IMR-90 (cell line): ENCODE results near the gene MRAP2. TPM values are rescaled to one million over a fixed set of nuclear protein-coding genes. Genes with fewer than 3 reads are reported as not detected.

Experiments used
- ATAC-seq: fragments of 200-7000 bp; cut with Tn5 transposase; 2 replicates; pipeline ENCODE4 v1.9.1; 2020; ENCODE audit warnings: low read depth, mild to moderate bottlenecking, moderate library complexity
- BruUV-seq: library from RNA; stranded (reverse); fragments of 400-500 nt; replicated peaks from 2 replicates; lab custom pipeline; 2021; lab: Mats Ljungman, UMichigan
- CTCF ChIA-PET: fragments of 300-600 bp; formaldehyde crosslinking; extraction: SDS; loops from one replicate; lab custom pipeline; 2021; ENCODE audit warnings: antibody characterized with exemption; lab: Yijun Ruan, JAX
- POLR2A ChIA-PET: fragments of 300-600 bp; sonication (Branson Sonifier 250); formaldehyde crosslinking; loops from one replicate; lab custom pipeline; 2022; ENCODE audit warnings: antibody characterized with exemption; ENCODE audit not compliant: unreplicated experiment; lab: Charles Lee
- DNase-seq: peaks from one replicate; pipeline ENCODE4 v3.0.0; 2013
- H2AFZ ChIP-seq: replicated peaks from 2 replicates; pipeline ENCODE3; 2013; ENCODE audit warnings: low read length, mild to moderate bottlenecking; ENCODE audit not compliant: poor library complexity
- H2AK5ac ChIP-seq: 2 replicates; pipeline ENCODE4 v1.6.1; 2013; ENCODE audit warnings: low read depth, low read length, inconsistent platforms
- H2AK9ac ChIP-seq: replicated peaks from 2 replicates; pipeline ENCODE3; 2013; ENCODE audit warnings: mild to moderate bottlenecking, low read depth, low read length, moderate library complexity; ENCODE audit not compliant: poor library complexity
- H2BK120ac ChIP-seq: 2 replicates; pipeline ENCODE4 v1.6.1; 2013; ENCODE audit warnings: low read depth, low read length, inconsistent platforms
- H2BK15ac ChIP-seq: 3 replicates; pipeline ENCODE4 v1.6.1; 2013; ENCODE audit warnings: low read depth, low read length, inconsistent platforms
- H2BK20ac ChIP-seq: 2 replicates; pipeline ENCODE4 v1.6.1; 2013; ENCODE audit warnings: low read depth, mild to moderate bottlenecking, inconsistent platforms, low read length, moderate library complexity
- H2BK5ac ChIP-seq: 2 replicates; pipeline ENCODE4 v1.6.1; 2013; ENCODE audit warnings: mild to moderate bottlenecking, low read depth, low read length, inconsistent platforms; ENCODE audit not compliant: poor library complexity, severe bottlenecking
- H3K14ac ChIP-seq: replicated peaks from 2 replicates; pipeline ENCODE4 v1.6.1; 2013; ENCODE audit warnings: low read depth, low read length, inconsistent platforms
- H3K18ac ChIP-seq: 2 replicates; pipeline ENCODE4 v1.6.1; 2013; ENCODE audit warnings: low read depth, low read length, control low read depth
- H3K23ac ChIP-seq: 2 replicates; pipeline ENCODE4 v1.6.1; 2013; ENCODE audit warnings: low read depth, low read length, inconsistent platforms
- H3K27ac ChIP-seq: 2 replicates; pipeline ENCODE4 v1.5.1; 2013; ENCODE audit warnings: mild to moderate bottlenecking, control low read depth, low read length; ENCODE audit not compliant: insufficient read depth
- H3K27me3 ChIP-seq: 2 replicates; pipeline ENCODE4 v1.6.1; 2013; ENCODE audit warnings: low read length; ENCODE audit not compliant: control insufficient read depth, insufficient read depth
- H3K36me3 ChIP-seq: 2 replicates; pipeline ENCODE4 v1.6.1; 2013; ENCODE audit warnings: low read length, mixed read lengths; ENCODE audit not compliant: control insufficient read depth, insufficient read depth
- H3K4ac ChIP-seq: 2 replicates; pipeline ENCODE4 v1.6.1; 2013; ENCODE audit warnings: low read depth, low read length, inconsistent platforms
- H3K4me1 ChIP-seq: 2 replicates; pipeline ENCODE4 v1.6.1; 2013; ENCODE audit warnings: low read length, mixed read lengths; ENCODE audit not compliant: control insufficient read depth, insufficient read depth
- H3K4me2 ChIP-seq: 2 replicates; pipeline ENCODE4 v1.6.1; 2013; ENCODE audit warnings: low read depth, mild to moderate bottlenecking, control low read depth, low read length, moderate library complexity
- H3K4me3 ChIP-seq: 2 replicates; pipeline ENCODE4 v1.5.1; 2013; ENCODE audit warnings: low read depth, mild to moderate bottlenecking, control low read depth, low read length, moderate library complexity; ENCODE audit not compliant: insufficient read depth
- H3K56ac ChIP-seq: 2 replicates; pipeline ENCODE4 v1.6.1; 2013; ENCODE audit warnings: low read length, inconsistent platforms; ENCODE audit not compliant: insufficient read depth; ENCODE audit errors: extremely low read depth
- H3K79me1 ChIP-seq, 2 experiments: 2 replicates each; pipeline ENCODE4 v1.6.1; 2013; ENCODE audit warnings: low read length in 2 of 2, inconsistent platforms in 1 of 2, low read depth in 1 of 2
- H3K9ac ChIP-seq: 2 replicates; pipeline ENCODE4 v1.6.1; 2013; ENCODE audit warnings: low read depth, low read length, control low read depth
- H3K9me1 ChIP-seq: 2 replicates; pipeline ENCODE4 v1.6.1; 2013; ENCODE audit warnings: low read length, inconsistent platforms; ENCODE audit not compliant: insufficient read depth
- H3K9me3 ChIP-seq: 2 replicates; pipeline ENCODE4 v1.6.1; 2013; ENCODE audit warnings: low read length; ENCODE audit not compliant: control insufficient read depth, insufficient read depth
- H4K20me1 ChIP-seq: 2 replicates; pipeline ENCODE4 v1.6.1; 2013; ENCODE audit warnings: low read length, inconsistent platforms; ENCODE audit not compliant: insufficient read depth
- H4K5ac ChIP-seq: 2 replicates; pipeline ENCODE4 v1.6.1; 2013; ENCODE audit warnings: mild to moderate bottlenecking, low read depth, low read length, control low read depth
- H4K8ac ChIP-seq, 2 experiments: 2 replicates each; pipeline ENCODE4 v1.6.1; 2013; ENCODE audit warnings: low read depth in 2 of 2, low read length in 2 of 2, control low read depth in 1 of 2, inconsistent platforms in 1 of 2
- H4K91ac ChIP-seq: 2 replicates; pipeline ENCODE4 v1.6.1; 2013; ENCODE audit warnings: low read depth, low read length, inconsistent platforms; ENCODE audit not compliant: insufficient read depth
- CEBPB ChIP-seq: IDR thresholded peaks from 2 replicates; pipeline ENCODE4 v1.6.1; 2012; ENCODE audit warnings: low read depth, low read length, improper control_type of control experiment
- FOS ChIP-seq: fragments of 150-350 bp; IDR thresholded peaks from 2 replicates; pipeline ENCODE4 v1.6.1; 2016; ENCODE audit warnings: low read depth, low read length
- MAFK ChIP-seq: IDR thresholded peaks from 2 replicates; pipeline ENCODE4 v1.6.1; 2012; ENCODE audit warnings: low read depth, low read length, improper control_type of control experiment
- MAZ ChIP-seq: IDR thresholded peaks from 2 replicates; pipeline ENCODE4 v1.6.1; 2012; ENCODE audit warnings: low read depth, mild to moderate bottlenecking, low read length, improper control_type of control experiment, moderate library complexity, borderline replicate concordance
- MXI1 ChIP-seq: IDR thresholded peaks from 2 replicates; pipeline ENCODE4 v1.6.1; 2012; ENCODE audit warnings: low read depth, mild to moderate bottlenecking, low read length, moderate library complexity, borderline replicate concordance
- NFE2L2 ChIP-seq: fragments of 150-350 bp; IDR thresholded peaks from 2 replicates; pipeline ENCODE4 v1.6.1; 2016; ENCODE audit warnings: low read depth, mild to moderate bottlenecking, low read length
- POLR2A ChIP-seq: IDR thresholded peaks from 2 replicates; pipeline ENCODE4 v1.6.1; 2012; ENCODE audit warnings: mild to moderate bottlenecking, low read depth, low read length
- RAD21 ChIP-seq: IDR thresholded peaks from 2 replicates; pipeline ENCODE4 v1.6.1; 2012; ENCODE audit warnings: low read length, improper control_type of control experiment
- RCOR1 ChIP-seq: IDR thresholded peaks from 2 replicates; pipeline ENCODE4 v1.6.1; 2012; ENCODE audit warnings: mild to moderate bottlenecking, low read length, improper control_type of control experiment; ENCODE audit not compliant: insufficient replicate concordance
- SMC3 ChIP-seq: fragments of 150-350 bp; IDR thresholded peaks from 2 replicates; pipeline ENCODE4 v1.6.1; 2016; ENCODE audit warnings: low read depth, mild to moderate bottlenecking, antibody characterized with exemption, low read length, moderate library complexity
- WGBS, 2 experiments: methylation state at CpG; one replicate each; pipeline versions ENCODE4 v1.1.5 to v1.1.7; 2013; ENCODE audit warnings: missing lambda C conversion rate in 2 of 2; ENCODE audit not compliant: insufficient read length in 1 of 2; ENCODE audit errors: extremely low coverage in 2 of 2; 5-methylcytosine and 5-hydroxymethylcytosine counted together
- dilution Hi-C: fragments of 300-500 bp; cut with HindIII; formaldehyde crosslinking; loops from one replicate; pipeline ENCODE4 v1.14.3; 2018; ENCODE audit warnings: low sequenced_read_pairs; ENCODE audit not compliant: unreplicated experiment
- in situ Hi-C: fragments of 300-500 bp; cut with MboI; formaldehyde crosslinking; loops from 3 replicates; pipeline ENCODE4 v1.14.3; 2019; ENCODE audit warnings: low sequenced_read_pairs, inconsistent platforms, mixed read lengths
- intact Hi-C: fragments of 100-400 bp; cut with micrococcal nuclease; formaldehyde crosslinking; loops from 2 replicates; pipeline ENCODE4 v1.10.0; 2022
- polyA plus RNA-seq, 3 experiments: library from polyadenylated mRNA; depleted of rRNA; stranded (reverse); fragments of >200 nt; gene quantifications; 2 replicates each; pipeline ENCODE4 v1.2.3, GENCODE V29; 2012; ENCODE audit warnings: low replicate concordance in 1 of 3
- total RNA-seq: library from RNA; depleted of rRNA; stranded (reverse); fragments of >200 nt; gene quantifications from 2 replicates; pipeline ENCODE4 v1.2.3, GENCODE V29; 2012
- TF ChIP-seq, protein P1 (sequence below): fragments of 150-350 bp; IDR thresholded peaks from 2 replicates; pipeline ENCODE4 v1.6.1; 2017; ENCODE audit warnings: mild to moderate bottlenecking, antibody characterized with exemption, low read length, low read depth
- TF ChIP-seq, protein P2 (sequence below): conservative IDR thresholded peaks from 2 replicates; pipeline ENCODE4 v1.5.1; 2012; ENCODE audit warnings: mild to moderate bottlenecking, low read depth, low read length, improper control_type of control experiment

MRAP2 gene
- total and polyA plus RNA-seq, 2 of the 4 experiments (the other 2 are of a cell fraction) = 0.03 TPM; not detected in 1

DNA sequence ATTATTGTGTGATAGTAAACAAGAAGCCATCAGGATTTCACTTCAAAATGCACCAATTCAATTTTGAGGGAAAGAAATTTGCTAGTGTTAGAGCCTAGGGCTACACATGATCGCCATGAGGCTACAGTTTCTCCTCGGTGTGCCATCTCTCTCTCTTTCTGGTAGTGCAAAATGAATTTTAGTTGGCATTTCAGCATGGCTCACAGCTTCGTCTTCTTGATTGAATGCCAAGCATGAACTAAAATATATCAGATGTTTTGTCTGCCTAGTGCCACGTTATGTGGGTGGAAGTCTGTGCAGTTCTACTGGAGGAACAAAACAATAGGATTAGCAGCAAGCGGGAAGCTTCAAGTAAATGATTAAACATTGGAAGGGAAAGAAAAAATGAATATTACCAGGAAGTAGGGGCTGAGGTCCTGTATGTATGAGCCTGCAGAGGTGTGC lies 6.8 kb upstream of the MRAP2 start:
- no peak overlapping the region for H3K56ac ChIP-seq
- H4K20me1 ChIP-seq = no peaks in the 10 kb centered on the region
- H3K9me1 ChIP-seq = no peaks in the 10 kb centered on the region
- H2BK5ac ChIP-seq = no peak overlapping the region
- DNase-seq = no peak
- no peak overlapping the region for H3K4ac ChIP-seq
- intact Hi-C loops = no loop called here
- H4K8ac ChIP-seq = no peak overlapping the region
- no peak overlapping the region for H3K23ac ChIP-seq
- no peak overlapping the region for H2BK20ac ChIP-seq
- H2BK120ac ChIP-seq = no peak overlapping the region
- no peak overlapping the region for H4K91ac ChIP-seq
- no peak overlapping the region for H3K4me3 ChIP-seq
- no peaks in the 10 kb centered on the region for H3K9me3 ChIP-seq
- H3K4me2 ChIP-seq = no peak overlapping the region
- no peaks in the 10 kb centered on the region for H3K4me1 ChIP-seq
- ChIA-PET POLR2A (no interaction called here), CTCF (no interaction called here)
- BruUV-seq = no TSS peak
- in situ Hi-C loops = no loop called here
- no peak overlapping the region for H2AFZ ChIP-seq
- H2AK5ac ChIP-seq = no peak overlapping the region
- H2AK9ac ChIP-seq = no peak overlapping the region
- TF ChIP-seq SMC3 = no peak
- TF ChIP-seq, protein P1, sequence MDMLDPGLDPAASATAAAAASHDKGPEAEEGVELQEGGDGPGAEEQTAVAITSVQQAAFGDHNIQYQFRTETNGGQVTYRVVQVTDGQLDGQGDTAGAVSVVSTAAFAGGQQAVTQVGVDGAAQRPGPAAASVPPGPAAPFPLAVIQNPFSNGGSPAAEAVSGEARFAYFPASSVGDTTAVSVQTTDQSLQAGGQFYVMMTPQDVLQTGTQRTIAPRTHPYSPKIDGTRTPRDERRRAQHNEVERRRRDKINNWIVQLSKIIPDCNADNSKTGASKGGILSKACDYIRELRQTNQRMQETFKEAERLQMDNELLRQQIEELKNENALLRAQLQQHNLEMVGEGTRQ = no peak
- TF ChIP-seq MAFK = no peak
- no peak for TF ChIP-seq RCOR1
- no peak for TF ChIP-seq MXI1
- no peak for TF ChIP-seq NFE2L2
- TF ChIP-seq, protein P2, sequence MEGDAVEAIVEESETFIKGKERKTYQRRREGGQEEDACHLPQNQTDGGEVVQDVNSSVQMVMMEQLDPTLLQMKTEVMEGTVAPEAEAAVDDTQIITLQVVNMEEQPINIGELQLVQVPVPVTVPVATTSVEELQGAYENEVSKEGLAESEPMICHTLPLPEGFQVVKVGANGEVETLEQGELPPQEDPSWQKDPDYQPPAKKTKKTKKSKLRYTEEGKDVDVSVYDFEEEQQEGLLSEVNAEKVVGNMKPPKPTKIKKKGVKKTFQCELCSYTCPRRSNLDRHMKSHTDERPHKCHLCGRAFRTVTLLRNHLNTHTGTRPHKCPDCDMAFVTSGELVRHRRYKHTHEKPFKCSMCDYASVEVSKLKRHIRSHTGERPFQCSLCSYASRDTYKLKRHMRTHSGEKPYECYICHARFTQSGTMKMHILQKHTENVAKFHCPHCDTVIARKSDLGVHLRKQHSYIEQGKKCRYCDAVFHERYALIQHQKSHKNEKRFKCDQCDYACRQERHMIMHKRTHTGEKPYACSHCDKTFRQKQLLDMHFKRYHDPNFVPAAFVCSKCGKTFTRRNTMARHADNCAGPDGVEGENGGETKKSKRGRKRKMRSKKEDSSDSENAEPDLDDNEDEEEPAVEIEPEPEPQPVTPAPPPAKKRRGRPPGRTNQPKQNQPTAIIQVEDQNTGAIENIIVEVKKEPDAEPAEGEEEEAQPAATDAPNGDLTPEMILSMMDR = no peak
- TF ChIP-seq MAZ = no peak
- TF ChIP-seq CEBPB = no peak
- no peak for TF ChIP-seq RAD21
- no peak for TF ChIP-seq POLR2A
- TF ChIP-seq FOS = no peak
- 56% methylated on average over 2 of the region's 5 CpGs; no CpG with 5 or more reads in 1 of the 2 experiments for WGBS, 2 experiments
- peaks cover 3% of the 10 kb centered on the region; the same call in 1 of the 2 replicates for H3K27me3 ChIP-seq
- no peaks in the 10 kb centered on the region for H3K79me1 ChIP-seq
- no peak overlapping the region for H4K5ac ChIP-seq
- no peak overlapping the region for H3K18ac ChIP-seq
- no peak for ATAC-seq
- H3K14ac ChIP-seq = no peak overlapping the region
- dilution Hi-C loops = no loop called here
- H3K27ac ChIP-seq = no peak overlapping the region
- H3K9ac ChIP-seq = no peak overlapping the region
- no peak overlapping the region for H2BK15ac ChIP-seq
- H3K36me3 ChIP-seq = no peaks in the 10 kb centered on the region
